Peyer's patch (tissue), 4 donors: ENCODE measurements around the gene SLC2A14.

ENCODE experiments used
- CTCF ChIP-seq, 6 experiments: fragments of 450-650 bp in 4 of 6; fragments of 200-600 bp in 2 of 6; sonication (generic) in 1 of 6; IDR thresholded peaks; one replicate each; pipeline ENCODE4 v1.5.1; 2017 to 2019; ENCODE audit warnings: antibody characterized with exemption in 6 of 6, mild to moderate bottlenecking in 3 of 6, moderate library complexity in 1 of 6
- POLR2A ChIP-seq, 2 donors: fragments of 450-650 bp; IDR thresholded peaks; one replicate each; pipeline ENCODE4 v1.5.1; 2017; ENCODE audit warnings: antibody characterized with exemption in 2 of 2, mild to moderate bottlenecking in 2 of 2, moderate library complexity in 2 of 2

- TF ChIP-seq CTCF (IDR thresholded peaks at IDR 0.05) (no peak), POLR2A (IDR thresholded peaks at IDR 0.05) (no peak)
These were observed 74.9 kb downstream of the SLC2A14 start for GRCh38 chr12:7797698-7798398.
